ENCODE measurements around the gene CSTPP1. TPM values are rescaled to one million over a fixed set of nuclear protein-coding genes. Genes with fewer than 3 reads are reported as not detected.

CSTPP1 gene
- total RNA-seq, 1 donor from 2014 or later = 32.8 TPM

GRCh38 chr11:46930089-46930488, 6.5 kb upstream of the CSTPP1 start:
- TF ChIP-seq CTCF (IDR thresholded peaks at IDR 0.05) = no peak
- Histone ChIP-seq H3K4me3 (no peak overlapping the region), H3K27ac (no peak overlapping the region), H3K4me1 (no peaks in the 10 kb centered on the region), H3K9me3 (no peaks in the 10 kb centered on the region), H3K36me3 (no peaks in the 10 kb centered on the region), H3K27me3 (ENCODE audit: low read depth) (no peaks in the 10 kb centered on the region)
- intact Hi-C loops (cut with DNase I) = no loop called here
- no peak for DNase-seq
- ATAC-seq = peak; percentile 56 to 76

- DNase-seq (no peak), ATAC-seq (peak; percentile 68 to 72)
Measured at GRCh38 chr11:46942172-46942571, 5.6 kb downstream of the CSTPP1 start.

GRCh38 chr11:46944356-46945075, 8.0 kb downstream of the CSTPP1 start:
- Histone ChIP-seq H3K27ac (no peak overlapping the region), H3K4me3 (no peak overlapping the region), H3K27me3 (ENCODE audit: low read depth) (no peaks in the 10 kb centered on the region), H3K4me1 (no peaks in the 10 kb centered on the region), H3K36me3 (peaks cover 4% of the 10 kb centered on the region), H3K9me3 (no peaks in the 10 kb centered on the region)
- no peak for TF ChIP-seq CTCF (IDR thresholded peaks at IDR 0.05)
- intact Hi-C loops (cut with DNase I) = no loop called here
- no peak for DNase-seq
- ATAC-seq = no peak

More at GRCh38 chr11:46942172-46942571, 5.6 kb downstream of the CSTPP1 start:
- Histone ChIP-seq H3K27ac (no peak overlapping the region), H3K27me3 (ENCODE audit: low read depth) (no peaks in the 10 kb centered on the region), H3K9me3 (no peaks in the 10 kb centered on the region), H3K4me1 (peaks cover 5% of the 10 kb centered on the region), H3K36me3 (peaks cover 4% of the 10 kb centered on the region), H3K4me3 (no peak overlapping the region)
- no peak for TF ChIP-seq CTCF (IDR thresholded peaks at IDR 0.05)
- intact Hi-C loops (cut with DNase I) = no loop called here

- Histone ChIP-seq H3K27me3 (ENCODE audit: low read depth) (no peaks in the 10 kb centered on the region), H3K9me3 (no peaks in the 10 kb centered on the region), H3K27ac (no peak overlapping the region), H3K36me3 (no peaks in the 10 kb centered on the region), H3K4me1 (no peaks in the 10 kb centered on the region), H3K4me3 (no peak overlapping the region)
- intact Hi-C loops (cut with DNase I) = no loop called here
- ATAC-seq = no peak
- TF ChIP-seq CTCF (IDR thresholded peaks at IDR 0.05) = no peak
- no peak for DNase-seq
Measured at GRCh38 chr11:46947399-46948077, 11.0 kb downstream of the CSTPP1 start.

- H3K4me3 ChIP-seq = no peak overlapping the region
- ATAC-seq = peak in 1 of 2 donors; percentile 27
Measured at GRCh38 chr11:46948378-46949131, 12.0 kb downstream of the CSTPP1 start.

More at GRCh38 chr11:46948378-46949131, 12.0 kb downstream of the CSTPP1 start:
- H3K27ac ChIP-seq = no peak overlapping the region
- H3K27me3 ChIP-seq (ENCODE audit: low read depth) = no peaks in the 10 kb centered on the region
- DNase-seq = no peak
- intact Hi-C loops (cut with DNase I) = no loop called here
- H3K4me1 ChIP-seq = no peaks in the 10 kb centered on the region
- H3K36me3 ChIP-seq = no peaks in the 10 kb centered on the region
- no peaks in the 10 kb centered on the region for H3K9me3 ChIP-seq
- no peak for TF ChIP-seq CTCF (IDR thresholded peaks at IDR 0.05)

All from lower lobe of right lung (tissue), 2 donors.